ENCODE data around the gene EXOC3L1.

Gene EXOC3L1, protein sequence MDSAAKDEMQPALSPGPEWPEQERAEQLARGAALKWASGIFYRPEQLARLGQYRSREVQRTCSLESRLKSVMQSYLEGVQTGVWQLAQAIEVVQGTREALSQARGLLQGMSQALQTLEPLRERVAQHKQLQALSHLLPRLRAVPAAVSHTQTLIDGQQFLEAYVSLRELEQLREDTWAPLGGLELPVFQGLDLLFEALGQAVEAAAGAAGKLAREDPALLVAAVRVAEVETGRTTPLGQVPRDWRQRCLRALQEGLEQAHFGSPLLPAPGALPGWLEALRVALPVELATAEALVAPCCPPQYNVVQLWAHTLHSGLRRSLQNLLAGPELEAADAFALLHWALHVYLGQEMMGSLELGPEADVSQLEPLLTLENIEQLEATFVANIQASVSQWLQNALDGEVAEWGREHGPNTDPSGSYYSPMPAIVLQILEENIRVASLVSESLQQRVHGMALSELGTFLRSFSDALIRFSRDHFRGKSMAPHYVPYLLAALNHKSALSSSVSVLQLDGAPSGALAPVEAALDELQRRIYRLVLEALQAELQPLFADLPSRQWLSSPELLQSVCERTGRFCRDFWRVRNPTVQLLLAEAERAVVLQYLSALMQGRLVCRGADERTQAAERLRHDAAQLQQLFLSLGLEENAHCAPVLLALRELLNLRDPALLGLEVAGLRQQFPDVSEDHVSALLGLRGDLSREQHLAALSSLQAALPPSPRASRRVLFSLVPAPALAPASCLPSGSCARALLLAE

GRCh38 chr16:67190041-67190440 is at the start of gene EXOC3L1:
TSS of gene EXOC3L1 (minus strand) at chr16:67190136. CDS start at chr16:67189676, 460 bp downstream.
- FAIRE-seq (no peak), DNase-seq (ENCODE audit: insufficient read length, low spot score) (no peak)
- TF ChIP-seq POLR2A (IDR thresholded peaks at IDR 0.05; ENCODE audit: low read depth, low read length) = no peak

- DNase-seq (ENCODE audit: insufficient read length, low spot score) = no peak
- no peak for TF ChIP-seq POLR2A (IDR thresholded peaks at IDR 0.05; ENCODE audit: low read depth, low read length)
- FAIRE-seq = no peak
Observed at GRCh38 chr16:67238806-67239470, 49.0 kb upstream of the EXOC3L1 start.

DNA sequence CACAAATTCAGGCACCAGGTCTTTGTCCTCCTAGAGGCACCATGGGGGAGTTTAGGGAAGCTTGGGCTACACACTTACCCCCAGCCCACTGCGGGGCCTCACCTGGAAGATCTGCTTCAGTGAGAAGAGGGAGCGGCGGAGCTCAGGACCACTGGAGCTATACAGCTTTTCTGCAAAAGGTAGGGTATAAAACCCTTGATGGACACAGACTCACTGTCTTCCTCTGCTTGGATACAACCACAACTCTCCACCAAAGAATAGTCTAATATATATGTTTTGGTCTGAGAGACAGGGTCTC is 48.3 kb upstream of the EXOC3L1 start:
- no peak for DNase-seq (ENCODE audit: insufficient read length, low spot score)
- no peak for FAIRE-seq
- TF ChIP-seq POLR2A (IDR thresholded peaks at IDR 0.05; ENCODE audit: low read depth, low read length) = no peak

GRCh38 chr16:67237396-67238277 is 47.7 kb upstream of the EXOC3L1 start:
- DNase-seq (ENCODE audit: insufficient read length, low spot score) = no peak
- TF ChIP-seq POLR2A (IDR thresholded peaks at IDR 0.05; ENCODE audit: low read depth, low read length) = no peak
- no peak for FAIRE-seq

DNA sequence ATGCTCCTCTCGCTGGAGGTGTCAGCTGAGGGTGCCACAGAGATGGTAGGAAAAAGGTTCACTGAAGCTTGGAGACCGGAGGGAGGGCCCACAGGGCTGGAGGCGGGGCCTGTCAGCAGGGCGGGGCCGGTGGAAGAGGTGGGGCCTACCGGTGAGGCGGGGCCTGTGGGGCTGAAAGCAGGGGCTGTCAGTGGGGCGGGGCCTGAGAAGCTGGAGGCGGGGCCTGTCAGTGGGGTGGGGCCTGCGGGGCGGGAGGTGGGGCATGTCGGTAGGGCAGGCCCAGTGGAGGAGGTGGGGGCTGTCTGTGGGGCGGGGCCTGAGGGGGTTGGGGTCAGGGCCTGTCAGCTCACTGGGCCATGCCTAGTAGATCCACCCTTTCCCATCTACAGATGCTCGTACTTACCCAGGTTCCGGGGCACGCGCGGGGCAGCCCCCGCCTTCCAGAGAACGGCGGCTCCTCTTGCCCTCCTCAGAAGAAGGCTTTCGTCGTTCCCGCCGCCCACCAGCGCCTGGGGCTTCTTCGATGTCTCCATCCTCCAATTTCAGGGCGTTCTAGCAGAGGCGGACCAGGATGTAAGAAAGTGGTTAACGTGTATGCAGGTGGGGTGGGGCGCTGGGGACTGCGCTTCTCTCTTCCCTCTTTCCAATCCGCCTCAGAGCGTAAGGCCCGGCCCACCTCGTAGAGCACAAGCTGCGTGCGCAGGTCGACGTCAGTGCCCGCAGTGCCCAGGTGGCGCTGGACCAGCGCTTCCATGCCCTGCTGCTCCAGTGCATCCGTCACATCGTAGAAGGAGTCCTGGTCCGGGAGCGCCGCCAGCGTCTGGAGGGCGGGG is 46.8 kb upstream of the EXOC3L1 start:
- DNase-seq (ENCODE audit: insufficient read length, low spot score) = peak; percentile 68
- no peak for TF ChIP-seq POLR2A (IDR thresholded peaks at IDR 0.05; ENCODE audit: low read depth, low read length)
- no peak for FAIRE-seq

- no peak for FAIRE-seq
- no peak for DNase-seq (ENCODE audit: insufficient read length, low spot score)
- no peak for TF ChIP-seq POLR2A (IDR thresholded peaks at IDR 0.05; ENCODE audit: low read depth, low read length)
Observed at GRCh38 chr16:67235816-67236562, 46.1 kb upstream of the EXOC3L1 start.

GRCh38 chr16:67234180-67234597 is 44.3 kb upstream of the EXOC3L1 start:
- FAIRE-seq (no peak), DNase-seq (ENCODE audit: insufficient read length, low spot score) (no peak)
- TF ChIP-seq POLR2A (IDR thresholded peaks at IDR 0.05; ENCODE audit: low read depth, low read length) = no peak

GRCh38 chr16:67233596-67233995 is 43.7 kb upstream of the EXOC3L1 start:
- no peak for DNase-seq (ENCODE audit: insufficient read length, low spot score)
- no peak for FAIRE-seq

DNA sequence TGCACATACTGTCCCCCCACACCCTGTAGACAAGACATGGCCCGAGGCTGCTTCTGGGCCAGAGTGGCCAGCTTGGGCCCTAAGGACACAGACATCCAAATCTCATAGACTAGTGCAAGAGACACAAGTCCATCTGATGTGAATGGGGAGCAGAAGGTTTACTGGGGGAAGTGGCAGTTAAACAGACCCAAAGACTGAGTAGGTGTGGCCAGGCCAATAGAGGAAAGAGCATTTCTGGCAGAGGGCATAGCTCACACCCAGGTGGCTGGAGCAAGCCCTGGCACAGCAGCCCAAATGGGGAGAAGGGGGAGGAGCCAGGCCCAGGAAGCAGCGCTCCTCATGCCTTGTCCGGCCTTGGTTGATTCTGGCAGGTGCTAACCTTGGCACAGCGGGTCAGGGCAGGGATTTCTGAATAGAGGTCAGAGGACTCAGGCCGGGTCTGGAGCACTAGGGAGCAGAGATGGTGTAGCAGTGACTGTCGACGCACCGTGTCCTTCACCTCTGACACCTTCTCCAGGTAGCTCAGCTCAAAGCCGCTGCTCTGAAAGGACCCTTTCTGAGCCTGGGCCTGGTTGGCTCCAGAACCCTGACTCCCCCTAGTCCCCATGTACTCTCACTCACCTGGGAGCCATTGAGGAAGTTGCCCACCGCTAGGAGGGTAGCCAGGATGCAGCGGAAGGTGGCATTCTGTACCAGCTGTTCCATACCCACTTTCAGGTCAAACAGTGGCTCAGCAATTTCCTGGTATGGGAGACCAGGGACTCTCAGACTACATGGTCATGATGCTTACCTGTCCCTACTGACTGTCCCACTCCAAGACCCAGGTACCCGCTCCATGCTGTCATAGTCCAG is 41.1 kb upstream of the EXOC3L1 start:
- no peak for FAIRE-seq
- DNase-seq (ENCODE audit: insufficient read length, low spot score) = no peak
- TF ChIP-seq POLR2A (IDR thresholded peaks at IDR 0.05; ENCODE audit: low read depth, low read length) = no peak

More at GRCh38 chr16:67233596-67233995, 43.7 kb upstream of the EXOC3L1 start:
- no peak for TF ChIP-seq POLR2A (IDR thresholded peaks at IDR 0.05; ENCODE audit: low read depth, low read length)

DNA sequence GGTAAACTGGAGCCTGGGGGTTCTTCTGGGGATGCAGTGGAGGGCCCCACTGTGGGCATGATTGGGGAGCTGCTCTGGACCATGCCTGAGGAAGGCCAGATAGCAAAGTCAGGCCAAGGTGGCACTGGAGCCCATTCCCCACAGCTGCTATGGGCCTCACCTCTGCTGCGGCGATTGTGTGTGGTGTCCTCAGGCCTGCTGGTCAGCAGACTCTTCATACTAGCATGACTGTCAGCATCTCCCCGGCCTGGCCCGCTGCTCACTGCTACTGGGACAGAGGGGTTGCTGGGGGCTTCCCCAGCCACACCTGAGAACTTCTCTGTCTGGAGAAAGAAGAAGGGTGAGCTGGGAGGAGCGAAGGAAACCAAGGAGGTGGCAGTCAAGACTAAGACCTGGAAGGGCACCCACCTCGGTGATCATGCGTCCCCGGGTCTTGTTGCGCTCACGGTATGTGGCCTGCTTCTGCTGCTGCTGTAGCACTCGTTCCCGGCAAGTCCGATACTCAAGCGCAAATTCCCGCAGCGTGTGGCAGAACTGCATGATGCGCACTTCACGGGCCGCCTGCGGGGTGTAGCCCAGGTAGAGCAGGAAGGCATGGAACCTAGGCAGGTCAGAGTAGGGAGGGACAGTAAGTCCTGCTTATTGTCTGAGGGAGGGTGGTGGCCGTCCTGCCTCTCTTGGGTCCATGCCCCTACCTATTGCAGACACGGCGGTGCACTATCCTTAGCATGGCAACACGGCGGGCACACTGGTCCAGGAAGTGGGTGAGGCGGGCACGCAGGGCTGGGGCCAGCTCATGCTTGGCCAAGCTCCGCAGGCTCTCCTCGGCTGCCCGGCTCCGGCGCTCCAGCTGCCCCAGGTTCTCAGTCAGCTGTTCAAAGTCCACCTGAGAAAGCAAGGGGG is 40.2 kb upstream of the EXOC3L1 start:
- no peak for FAIRE-seq
- no peak for TF ChIP-seq POLR2A (IDR thresholded peaks at IDR 0.05; ENCODE audit: low read depth, low read length)
- DNase-seq (ENCODE audit: insufficient read length, low spot score) = no peak

Measured in H54 (cell line).